ENCODE measurements around the gene GRIPAP1.

GRIPAP1 gene

GRCh38 chrX:48966796-48967579 is 35.1 kb downstream of the GRIPAP1 start:
- FAIRE-seq, result no peak
- DNase-seq (ENCODE audit: extremely low spot score, insufficient read length, low read depth), result no peak

- DNase-seq (ENCODE audit: extremely low spot score, insufficient read length, low read depth) (no peak), FAIRE-seq (no peak)
Measured at GRCh38 chrX:48965959-48966358, 36.1 kb downstream of the GRIPAP1 start.

- FAIRE-seq (no peak), DNase-seq (ENCODE audit: extremely low spot score, insufficient read length, low read depth) (no peak)
Measured at GRCh38 chrX:48961585-48962091, 40.4 kb downstream of the GRIPAP1 start.

- DNase-seq (ENCODE audit: extremely low spot score, insufficient read length, low read depth) (no peak), FAIRE-seq (peak; percentile 61)
Measured at GRCh38 chrX:48960291-48960690, 41.8 kb downstream of the GRIPAP1 start.

GRCh38 chrX:48958635-48959094 is 43.4 kb downstream of the GRIPAP1 start:
- no peak for FAIRE-seq
- no peak for DNase-seq (ENCODE audit: extremely low spot score, insufficient read length, low read depth)

- DNase-seq (ENCODE audit: extremely low spot score, insufficient read length, low read depth), result peak; percentile 77
- peak; percentile 100 for FAIRE-seq
Measured at GRCh38 chrX:48957827-48958634, 44.0 kb downstream of the GRIPAP1 start.

- DNase-seq (ENCODE audit: extremely low spot score, insufficient read length, low read depth) (no peak), FAIRE-seq (no peak)
Measured at GRCh38 chrX:48957477-48957826, 44.6 kb downstream of the GRIPAP1 start, which contains the start of gene OTUD5. OTUD5 (minus strand) TSS chrX:48957607; CDS start chrX:48957570, 37 bp downstream.

- FAIRE-seq (no peak), DNase-seq (ENCODE audit: extremely low spot score, insufficient read length, low read depth) (no peak)
Measured at GRCh38 chrX:48956728-48957414, 45.2 kb downstream of the GRIPAP1 start.

- FAIRE-seq (no peak), DNase-seq (ENCODE audit: extremely low spot score, insufficient read length, low read depth) (no peak)
Measured at GRCh38 chrX:48948589-48948988, 53.5 kb downstream of the GRIPAP1 start.

GRCh38 chrX:48945517-48946348 is 56.3 kb downstream of the GRIPAP1 start:
- FAIRE-seq (peak; percentile 80), DNase-seq (ENCODE audit: extremely low spot score, insufficient read length, low read depth) (no peak)

- DNase-seq (ENCODE audit: extremely low spot score, insufficient read length, low read depth) (no peak), FAIRE-seq (no peak)
Measured at GRCh38 chrX:48942895-48943294, 59.2 kb downstream of the GRIPAP1 start.

GRCh38 chrX:48940404-48940955 is 61.6 kb downstream of the GRIPAP1 start:
- FAIRE-seq (no peak), DNase-seq (ENCODE audit: extremely low spot score, insufficient read length, low read depth) (no peak)

- peak; percentile 97 for FAIRE-seq
Measured at GRCh38 chrX:48939524-48940228, 62.4 kb downstream of the GRIPAP1 start.

GRCh38 chrX:48938721-48939425 is 63.2 kb downstream of the GRIPAP1 start:
- peak; percentile 35 for DNase-seq (ENCODE audit: extremely low spot score, insufficient read length, low read depth)

More at GRCh38 chrX:48939524-48940228, 62.4 kb downstream of the GRIPAP1 start:
- DNase-seq (ENCODE audit: extremely low spot score, insufficient read length, low read depth), result no peak

GRCh38 chrX:48937054-48937907 is 64.8 kb downstream of the GRIPAP1 start:
- DNase-seq (ENCODE audit: extremely low spot score, insufficient read length, low read depth), result no peak
- FAIRE-seq, result peak; percentile 99

More at GRCh38 chrX:48938721-48939425, 63.2 kb downstream of the GRIPAP1 start:
- peak; percentile 96 for FAIRE-seq

GRCh38 chrX:48936429-48937053 is 65.5 kb downstream of the GRIPAP1 start:
- FAIRE-seq, result no peak
- DNase-seq (ENCODE audit: extremely low spot score, insufficient read length, low read depth), result no peak

GRCh38 chrX:48935301-48935670 is 66.8 kb downstream of the GRIPAP1 start:
- no peak for DNase-seq (ENCODE audit: extremely low spot score, insufficient read length, low read depth)
- peak; percentile 56 for FAIRE-seq

All from GM18507 (cell line).